PC-3 (cell line): ENCODE measurements around the gene PCSK2. TPM values are rescaled to one million over a fixed set of nuclear protein-coding genes. Genes with fewer than 3 reads are reported as not detected.

ENCODE experiments used
- ATAC-seq: fragments of 200-7000 bp; cut with Tn5 transposase; 2 replicates; pipeline ENCODE4 v1.9.1; 2020; ENCODE audit warnings: mild to moderate bottlenecking, moderate library complexity
- BruUV-seq: library from RNA; stranded (reverse); fragments of 400-500 nt; replicated peaks from 2 replicates; lab custom pipeline; 2021; lab: Mats Ljungman, UMichigan
- CTCF ChIA-PET: fragments of 300-600 bp; sonication (Branson Sonifier 250); formaldehyde crosslinking; loops from one replicate; lab custom pipeline; 2022; ENCODE audit warnings: antibody characterized with exemption; lab: Charles Lee
- POLR2A ChIA-PET: fragments of 300-600 bp; sonication (Branson Sonifier 250); formaldehyde crosslinking; loops from one replicate; lab custom pipeline; 2022; ENCODE audit warnings: antibody characterized with exemption; ENCODE audit not compliant: unreplicated experiment; lab: Charles Lee
- DNase-seq: peaks from one replicate; pipeline ENCODE4 v3.0.0-alpha.2; 2015
- H2AFZ ChIP-seq: fragments of 300-600 bp; sonication (generic); 2 replicates; pipeline ENCODE4 v1.6.0; 2016; ENCODE audit warnings: antibody characterized with exemption, low read length
- H3F3A ChIP-seq: fragments of 300-600 bp; sonication (generic); one replicate; pipeline ENCODE4 v1.6.0; 2017; ENCODE audit warnings: antibody characterized with exemption, low read length, control low read depth, mild to moderate bottlenecking; ENCODE audit not compliant: unreplicated experiment
- H3K27ac ChIP-seq: fragments of 300-600 bp; sonication (generic); 2 replicates; pipeline ENCODE4 v1.5.1; 2016; ENCODE audit warnings: mild to moderate bottlenecking, low read length
- H3K27me3 ChIP-seq: fragments of 300-600 bp; sonication (generic); 2 replicates; pipeline ENCODE4 v1.6.1; 2016; ENCODE audit warnings: low read length, mixed read lengths
- H3K36me3 ChIP-seq: fragments of 300-600 bp; sonication (generic); 2 replicates; pipeline ENCODE4 v1.6.1; 2016; ENCODE audit warnings: low read depth, mixed run types, low read length, mixed read lengths
- H3K4me1 ChIP-seq: fragments of 300-600 bp; sonication (generic); 2 replicates; pipeline ENCODE4 v1.5.1; 2016; ENCODE audit warnings: low read length; ENCODE audit not compliant: insufficient read depth
- H3K4me2 ChIP-seq: fragments of 300-600 bp; sonication (generic); 2 replicates; pipeline ENCODE4 v1.6.0; 2016; ENCODE audit warnings: low read length
- H3K4me3 ChIP-seq: fragments of 300-600 bp; sonication (generic); 2 replicates; pipeline ENCODE4 v1.5.1; 2016; ENCODE audit warnings: mild to moderate bottlenecking, low read length, mixed read lengths
- H3K79me2 ChIP-seq: fragments of 300-600 bp; sonication (generic); 2 replicates; pipeline ENCODE4 v1.6.1; 2017; ENCODE audit warnings: low read length, mixed read lengths
- H3K9ac ChIP-seq: fragments of 300-600 bp; sonication (generic); 2 replicates; pipeline ENCODE4 v1.6.0; 2016; ENCODE audit warnings: mild to moderate bottlenecking, low read length
- H3K9me2 ChIP-seq: fragments of 300-600 bp; sonication (generic); replicated peaks from 2 replicates; pipeline ENCODE4 v1.6.1; 2016; ENCODE audit warnings: mixed run types, low read length, mixed read lengths
- H3K9me3 ChIP-seq: fragments of 300-600 bp; sonication (generic); 2 replicates; pipeline ENCODE4 v1.6.1; 2016; ENCODE audit warnings: low read length, mixed read lengths
- H4K20me1 ChIP-seq: fragments of 300-600 bp; sonication (generic); 2 replicates; pipeline ENCODE4 v1.6.1; 2016; ENCODE audit warnings: low read length, mixed read lengths
- CTCF ChIP-seq: fragments of 300-600 bp; sonication (generic); conservative IDR thresholded peaks from 2 replicates; pipeline ENCODE4 v1.5.1; 2017; ENCODE audit warnings: antibody characterized with exemption, low read depth, mild to moderate bottlenecking, low read length
- EZH2 ChIP-seq: fragments of 300-600 bp; sonication (generic); IDR thresholded peaks from one replicate; pipeline ENCODE4 v1.6.1; 2017; ENCODE audit warnings: antibody characterized with exemption, mild to moderate bottlenecking, low read length; ENCODE audit not compliant: unreplicated experiment
- EZH2phosphoT487 ChIP-seq: fragments of 300-600 bp; sonication (generic); IDR thresholded peaks from 2 replicates; pipeline ENCODE4 v1.6.1; 2018; ENCODE audit warnings: mild to moderate bottlenecking, antibody characterized with exemption, low read length, borderline replicate concordance
- intact Hi-C: fragments of 100-400 bp; cut with micrococcal nuclease; formaldehyde crosslinking; loops from 2 replicates; pipeline ENCODE4 v1.9.0; 2023
- total RNA-seq: library from RNA; depleted of rRNA; stranded (reverse); fragments of >200 nt; gene quantifications from 2 replicates; pipeline ENCODE4 v1.2.3, GENCODE V29; 2014

PCSK2 gene
- total RNA-seq, 1 experiment from 2014 or later: not detected

DNA sequence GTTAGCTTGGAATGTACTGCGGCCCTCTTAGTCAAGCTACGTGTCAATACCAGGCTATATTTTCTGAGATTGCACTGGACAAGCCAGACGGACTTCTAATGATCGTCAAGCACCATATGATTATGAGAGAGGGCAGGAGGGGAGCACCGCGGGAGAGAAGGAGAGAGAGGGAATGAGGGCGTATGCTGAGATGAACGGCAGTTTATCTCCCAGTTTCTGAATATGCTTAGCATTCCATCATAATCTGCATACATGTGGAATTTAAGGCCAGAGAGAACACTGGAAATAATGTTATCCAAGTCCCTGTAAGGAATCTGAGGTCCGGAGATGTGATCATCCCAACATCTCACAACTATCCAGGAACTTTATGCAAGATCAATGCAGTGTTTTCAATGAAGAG lies 244.1 kb downstream of the PCSK2 start:
- no TSS peak for BruUV-seq
- ATAC-seq (no peak), DNase-seq (no peak)
- Histone ChIP-seq H3K4me1 (no peaks in the 10 kb centered on the region), H3K4me2 (no peak overlapping the region), H4K20me1 (no peaks in the 10 kb centered on the region), H3K4me3 (no peak overlapping the region), H2AFZ (no peak overlapping the region), H3K9ac (no peak overlapping the region), H3K9me3 (no peaks in the 10 kb centered on the region), H3K79me2 (no peaks in the 10 kb centered on the region), H3F3A (no peaks in the 10 kb centered on the region), H3K27ac (no peak overlapping the region), H3K9me2 (no peaks in the 10 kb centered on the region), H3K36me3 (no peaks in the 10 kb centered on the region), H3K27me3 (peaks cover 57% of the 10 kb centered on the region)
- intact Hi-C loops: no loop called here
- no peak for TF ChIP-seq CTCF
- TF ChIP-seq EZH2: no peak
- TF ChIP-seq EZH2phosphoT487: no peak
- ChIA-PET POLR2A (no interaction called here), CTCF (no interaction called here)

GRCh38 chr20:17471606-17472187 lies 244.9 kb downstream of the PCSK2 start:
- H3K9ac ChIP-seq: no peak overlapping the region
- ChIA-PET POLR2A (no interaction called here), CTCF (interaction anchor here (0.6 kb wide), 1 partner anchor 40 kb away, joined by 3 read pairs; no protein-coding TSS in a partner anchor)
- TF ChIP-seq EZH2phosphoT487: no peak
- no peak for TF ChIP-seq CTCF
- TF ChIP-seq EZH2: no peak
- no peaks in the 10 kb centered on the region for H3F3A ChIP-seq
- no peaks in the 10 kb centered on the region for H3K36me3 ChIP-seq
- H3K27me3 ChIP-seq: peaks cover 62% of the 10 kb centered on the region
- H3K4me2 ChIP-seq: no peak overlapping the region
- no peak for ATAC-seq
- no peaks in the 10 kb centered on the region for H3K9me2 ChIP-seq
- no peak for DNase-seq
- H3K79me2 ChIP-seq: no peaks in the 10 kb centered on the region
- BruUV-seq: no TSS peak
- H3K4me3 ChIP-seq: no peak overlapping the region
- intact Hi-C loops: no loop called here
- no peaks in the 10 kb centered on the region for H3K9me3 ChIP-seq
- no peak overlapping the region for H3K27ac ChIP-seq
- no peaks in the 10 kb centered on the region for H3K4me1 ChIP-seq
- no peak overlapping the region for H2AFZ ChIP-seq
- no peaks in the 10 kb centered on the region for H4K20me1 ChIP-seq

DNA sequence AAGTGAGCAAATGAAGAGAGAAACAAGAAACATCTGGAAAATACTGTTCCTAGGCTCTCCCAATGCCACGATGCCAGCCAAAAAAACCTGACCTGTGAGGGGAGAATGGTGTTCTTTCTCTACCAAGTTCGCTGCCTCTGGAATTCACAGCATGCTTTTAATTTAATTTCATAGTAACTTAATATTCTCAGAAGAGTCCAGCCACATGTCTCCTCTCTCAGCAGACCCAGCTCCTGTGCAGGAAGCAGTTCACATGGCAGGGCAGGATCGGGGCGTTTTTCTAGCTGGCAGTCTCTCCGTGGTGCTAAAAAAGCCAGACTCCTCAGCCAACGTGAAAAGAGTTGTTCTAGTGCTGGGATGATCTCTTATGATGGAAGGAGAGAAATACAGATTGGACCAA lies 246.8 kb downstream of the PCSK2 start:
- ATAC-seq (no peak), DNase-seq (no peak)
- H2AFZ ChIP-seq: no peak overlapping the region
- no TSS peak for BruUV-seq
- no peak overlapping the region for H3K27ac ChIP-seq
- no peaks in the 10 kb centered on the region for H3K36me3 ChIP-seq
- no peaks in the 10 kb centered on the region for H3F3A ChIP-seq
- H3K9me2 ChIP-seq: no peaks in the 10 kb centered on the region
- ChIA-PET POLR2A (no interaction called here), CTCF (no interaction called here)
- no peak overlapping the region for H3K9ac ChIP-seq
- intact Hi-C loops: no loop called here
- no peaks in the 10 kb centered on the region for H3K9me3 ChIP-seq
- H3K79me2 ChIP-seq: no peaks in the 10 kb centered on the region
- H3K4me2 ChIP-seq: no peak overlapping the region
- H3K27me3 ChIP-seq: peaks cover 56% of the 10 kb centered on the region
- no peaks in the 10 kb centered on the region for H4K20me1 ChIP-seq
- no peaks in the 10 kb centered on the region for H3K4me1 ChIP-seq
- no peak overlapping the region for H3K4me3 ChIP-seq
- no peak for TF ChIP-seq EZH2phosphoT487
- TF ChIP-seq EZH2: no peak
- TF ChIP-seq CTCF: no peak
